Measurements from ENCODE around the gene ANXA9. TPM values are rescaled to one million over a fixed set of nuclear protein-coding genes. Genes with fewer than 3 reads are reported as not detected.

ANXA9 gene, protein sequence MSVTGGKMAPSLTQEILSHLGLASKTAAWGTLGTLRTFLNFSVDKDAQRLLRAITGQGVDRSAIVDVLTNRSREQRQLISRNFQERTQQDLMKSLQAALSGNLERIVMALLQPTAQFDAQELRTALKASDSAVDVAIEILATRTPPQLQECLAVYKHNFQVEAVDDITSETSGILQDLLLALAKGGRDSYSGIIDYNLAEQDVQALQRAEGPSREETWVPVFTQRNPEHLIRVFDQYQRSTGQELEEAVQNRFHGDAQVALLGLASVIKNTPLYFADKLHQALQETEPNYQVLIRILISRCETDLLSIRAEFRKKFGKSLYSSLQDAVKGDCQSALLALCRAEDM
- total RNA-seq (2022; extraction: Qiagen RNA extraction; ENCODE audit: low read depth), result 0.57 to 1.0 TPM (median 0.67 TPM) in 5 replicates

DNA sequence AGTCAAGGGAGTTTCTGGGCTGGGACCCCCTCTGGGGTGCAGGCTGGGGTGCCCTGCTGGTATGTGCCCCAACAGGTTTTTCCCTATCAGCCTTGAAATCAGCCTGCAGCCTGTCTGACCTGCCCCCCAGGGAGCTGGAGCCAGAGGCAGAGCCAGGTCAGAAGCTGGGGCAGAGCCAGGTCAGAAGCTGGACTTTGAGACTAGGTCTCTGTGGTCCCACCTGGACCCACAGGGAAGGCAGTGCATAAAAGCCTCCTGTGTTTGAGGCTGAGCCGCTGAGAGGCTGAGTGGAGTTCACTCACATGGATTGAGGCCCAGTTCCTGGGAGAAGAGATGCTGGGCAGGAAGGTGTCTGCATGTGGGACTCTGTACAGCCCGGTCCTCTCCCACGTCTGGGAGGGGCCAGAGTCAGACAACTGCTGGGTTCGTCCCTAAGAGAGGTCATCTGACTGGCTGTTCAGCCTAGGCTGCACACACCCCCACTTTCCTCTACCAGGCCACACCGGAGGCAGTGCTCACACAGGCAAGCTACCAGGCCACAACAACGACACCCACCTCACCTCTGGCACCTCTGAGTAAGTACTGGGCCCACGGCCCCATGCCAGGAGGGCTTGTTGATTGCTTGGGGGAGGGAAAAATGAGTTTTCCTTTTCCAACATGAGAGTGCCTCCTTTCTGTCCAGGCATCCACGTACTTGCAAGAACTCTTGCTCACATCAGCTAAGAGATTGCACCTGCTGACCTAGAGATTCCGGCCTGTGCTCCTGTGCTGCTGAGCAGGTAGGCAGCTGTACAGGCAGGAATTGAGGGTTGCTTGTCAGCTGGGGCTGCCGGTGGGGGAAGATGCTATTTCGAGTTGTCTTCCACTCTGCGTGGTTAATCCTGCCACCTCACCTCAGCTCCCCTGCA is at the start of gene ANXA9:
Gene ANXA9 (plus strand): TSS at position 488 of the 908 bp plus-strand sequence. CDS start 814 bp downstream, outside the sequence.

DNA sequence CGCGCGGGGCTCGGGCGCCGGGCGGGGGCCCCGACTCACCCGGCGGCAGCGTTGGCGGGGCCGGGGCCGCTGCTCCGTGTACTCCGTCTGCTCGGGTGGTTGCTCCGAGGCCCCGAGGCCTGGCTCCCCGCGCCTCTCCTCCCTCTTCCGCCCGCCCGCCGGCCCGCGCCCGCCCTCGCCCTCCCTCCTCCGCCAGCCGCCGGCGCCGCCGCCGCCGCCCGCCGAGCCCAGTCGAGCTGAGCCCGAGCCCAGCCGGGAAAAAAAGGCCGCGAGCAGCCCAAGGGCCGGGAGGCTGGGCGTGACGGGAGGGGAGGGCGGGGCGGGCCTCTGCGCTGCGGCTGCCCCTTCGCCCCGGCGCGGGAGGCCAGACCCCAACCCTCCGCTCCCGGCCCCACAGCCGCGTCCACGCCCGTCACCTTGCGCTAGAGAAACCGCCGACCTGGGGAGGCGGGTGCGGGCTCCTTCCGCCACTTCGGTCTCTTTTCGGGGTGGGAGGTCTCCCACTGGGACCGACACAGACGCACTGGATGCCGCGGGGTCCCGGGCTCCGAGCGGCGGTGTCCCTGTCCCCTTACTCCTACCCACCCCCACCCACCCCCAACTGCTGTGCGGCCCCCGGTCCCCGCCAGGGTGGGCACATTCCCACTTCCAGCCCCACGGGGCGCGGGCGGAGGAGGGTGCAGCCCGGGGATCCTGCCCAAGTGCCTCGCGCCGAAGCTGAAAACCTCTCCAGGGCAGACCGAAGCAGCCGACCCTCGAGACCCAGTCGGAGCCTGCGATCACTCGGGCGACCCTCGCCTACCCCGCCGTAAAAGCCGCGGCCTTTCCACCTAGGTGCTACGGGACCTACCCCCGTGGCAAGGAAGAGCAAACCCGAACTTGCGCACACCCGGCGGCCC is 7.3 kb upstream of the ANXA9 start, which contains the start of gene CERS2:
Gene CERS2 (minus strand): TSS at position 256 of the 899 bp plus-strand sequence. CDS start 5,745 bp downstream, outside the sequence.

DNA sequence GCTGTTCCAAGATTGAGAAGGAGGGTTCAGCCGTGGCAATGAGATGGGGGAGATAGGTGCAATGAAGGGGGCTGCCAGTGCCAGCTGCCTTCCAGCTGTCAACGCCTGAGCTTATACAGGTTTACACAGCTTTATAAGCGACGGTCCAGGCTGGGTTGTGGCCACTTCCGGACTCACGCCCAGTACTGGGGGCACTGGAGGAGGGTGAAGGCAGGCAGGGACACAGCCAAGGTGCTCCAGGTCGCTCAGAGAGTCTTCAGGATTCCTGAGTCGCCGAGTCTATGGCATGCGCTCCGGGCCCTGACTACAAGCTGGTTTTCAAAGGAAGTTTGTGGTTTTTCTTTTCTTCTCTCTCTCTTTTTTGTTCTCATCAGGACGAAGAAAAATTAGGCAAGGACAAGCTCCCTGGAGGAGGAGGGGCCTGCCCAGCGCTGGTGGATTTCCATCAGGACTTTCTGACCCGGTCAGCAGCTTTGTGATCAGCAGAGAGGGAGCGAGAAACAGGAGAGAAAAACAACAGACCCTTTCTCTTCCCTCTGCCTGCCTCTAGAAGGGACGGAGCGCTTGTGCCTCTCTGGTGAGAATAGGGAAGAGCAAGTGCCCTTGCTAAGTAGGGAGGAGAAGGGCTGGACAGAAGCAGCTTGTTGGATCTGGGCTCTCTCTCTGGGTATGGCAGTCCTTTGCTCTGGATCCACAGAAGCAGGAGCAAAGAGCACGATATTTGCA is 24.4 kb downstream of the ANXA9 start, which contains the start of gene MINDY1:
Gene MINDY1 (minus strand): TSS at position 576 of the 726 bp plus-strand sequence. CDS start 4,285 bp downstream, outside the sequence.

GRCh38 chr1:151008244-151009205 is 26.4 kb downstream of the ANXA9 start, which contains the start of gene PRUNE1:
Gene PRUNE1 (plus strand): TSS chr1:151008449. CDS start chr1:151008633, 184 bp downstream.

GRCh38 chr1:151036356-151036755 is 54.3 kb downstream of the ANXA9 start, which contains the start of gene BNIPL:
Gene BNIPL (plus strand): TSS chr1:151036586. CDS start chr1:151036726, 140 bp downstream.

Other genes starting within 250 kb of the ANXA9 start
- 15.2 to 19.7 TPM (median 16.0 TPM) in 5 replicates for gene CTSS, start 216.5 kb upstream of the ANXA9 start, total RNA-seq (2022; extraction: Qiagen RNA extraction; ENCODE audit: low read depth)
- gene CTSK, start 174.0 kb upstream of the ANXA9 start, total RNA-seq (2022; extraction: Qiagen RNA extraction; ENCODE audit: low read depth), result 1.5 to 2.4 TPM (median 1.7 TPM) in 5 replicates
- 10.3 to 14.9 TPM (median 13.5 TPM) in 5 replicates for gene ARNT, start 105.7 kb upstream of the ANXA9 start, total RNA-seq (2022; extraction: Qiagen RNA extraction; ENCODE audit: low read depth)
- gene CTXND2, start 95.2 kb upstream of the ANXA9 start, total RNA-seq (2022; extraction: Qiagen RNA extraction; ENCODE audit: low read depth), result 0.07 TPM in 1 of 5 replicates, not detected in the others
- 21.0 to 27.0 TPM (median 24.8 TPM) in 5 replicates for gene SETDB1, start 55.9 kb upstream of the ANXA9 start, total RNA-seq (2022; extraction: Qiagen RNA extraction; ENCODE audit: low read depth)
- gene CERS2, start 7.5 kb upstream of the ANXA9 start, total RNA-seq (2022; extraction: Qiagen RNA extraction; ENCODE audit: low read depth), result 253 to 265 TPM (median 263 TPM) in 5 replicates
- 2.1 to 3.9 TPM (median 3.1 TPM) in 5 replicates for gene MINDY1, start 24.6 kb downstream of the ANXA9 start, total RNA-seq (2022; extraction: Qiagen RNA extraction; ENCODE audit: low read depth)
- 12.7 to 17.8 TPM (median 15.1 TPM) in 5 replicates for gene PRUNE1, start 26.2 kb downstream of the ANXA9 start, total RNA-seq (2022; extraction: Qiagen RNA extraction; ENCODE audit: low read depth)
- 0.08 to 0.18 TPM (median 0.11 TPM) in 4 of 5 replicates, not detected in the other for gene BNIPL, start 54.3 kb downstream of the ANXA9 start, total RNA-seq (2022; extraction: Qiagen RNA extraction; ENCODE audit: low read depth)
- 6.4 to 7.6 TPM (median 7.1 TPM) in 5 replicates for gene C1orf56, start 65.5 kb downstream of the ANXA9 start, total RNA-seq (2022; extraction: Qiagen RNA extraction; ENCODE audit: low read depth)
- 72.0 to 83.5 TPM (median 79.6 TPM) in 5 replicates for gene CDC42SE1, start 77.3 kb downstream of the ANXA9 start, total RNA-seq (2022; extraction: Qiagen RNA extraction; ENCODE audit: low read depth)
- 15.9 to 20.3 TPM (median 18.8 TPM) in 5 replicates for gene MLLT11, start 78.1 kb downstream of the ANXA9 start, total RNA-seq (2022; extraction: Qiagen RNA extraction; ENCODE audit: low read depth)
- 2.3 to 4.7 TPM (median 3.7 TPM) in 5 replicates for gene GABPB2, start 88.5 kb downstream of the ANXA9 start, total RNA-seq (2022; extraction: Qiagen RNA extraction; ENCODE audit: low read depth)
- gene SEMA6C, start 164.3 kb downstream of the ANXA9 start, total RNA-seq (2022; extraction: Qiagen RNA extraction; ENCODE audit: low read depth), result 0.72 to 2.0 TPM (median 1.4 TPM) in 5 replicates
- not detected in 5 replicates for gene TNFAIP8L2, start 174.4 kb downstream of the ANXA9 start, total RNA-seq (2022; extraction: Qiagen RNA extraction; ENCODE audit: low read depth)
- gene LYSMD1, start 183.6 kb downstream of the ANXA9 start, total RNA-seq (2022; extraction: Qiagen RNA extraction; ENCODE audit: low read depth), result 5.2 to 7.2 TPM (median 6.5 TPM) in 5 replicates
- gene SCNM1, start 183.9 kb downstream of the ANXA9 start, total RNA-seq (2022; extraction: Qiagen RNA extraction; ENCODE audit: low read depth), result 41.8 to 46.9 TPM (median 46.7 TPM) in 5 replicates
- 0.25 to 0.44 TPM (median 0.33 TPM) in 4 of 5 replicates, not detected in the other for gene TMOD4, start 193.7 kb downstream of the ANXA9 start, total RNA-seq (2022; extraction: Qiagen RNA extraction; ENCODE audit: low read depth)
- 44.2 to 71.7 TPM (median 45.2 TPM) in 5 replicates for gene VPS72, start 207.9 kb downstream of the ANXA9 start, total RNA-seq (2022; extraction: Qiagen RNA extraction; ENCODE audit: low read depth)
- gene PIP5K1A, start 216.3 kb downstream of the ANXA9 start, total RNA-seq (2022; extraction: Qiagen RNA extraction; ENCODE audit: low read depth), result 43.6 to 69.2 TPM (median 48.2 TPM) in 5 replicates

All from A549 treated with DMSO at 1 μM for 4 hours (cell line).